Stomach (tissue), 9 donors: ENCODE results near the gene PCDHGA6. TPM values are rescaled to one million over a fixed set of nuclear protein-coding genes. Genes with fewer than 3 reads are reported as not detected.
"Not testable (repeated sequence)": the region's sequence is repeated elsewhere in the genome, so short reads cannot be mapped to it uniquely, and the experiment has no call there.

Experiments
- DNase-seq, 2 donors: peaks; one replicate each; pipeline versions ENCODE4 v3.0.0 to v3.0.0-alpha.2; 2013 to 2019
- H3K27ac ChIP-seq, 5 donors: fragments of 200-600 bp in 4 of 5; sonication (generic) in 4 of 5; one replicate each; pipeline ENCODE4 v1.5.1; 2013 to 2019; ENCODE audit warnings: mild to moderate bottlenecking in 1 of 5, moderate library complexity in 1 of 5
- H3K27me3 ChIP-seq, 3 donors: fragments of 200-600 bp; sonication (generic); one replicate each; pipeline ENCODE4 v1.5.1; 2017 to 2019; ENCODE audit warnings: mixed run types in 1 of 3
- H3K36me3 ChIP-seq, 4 donors: fragments of 200-600 bp; sonication (generic); 1 replicate in 3 of 4; 2 replicates in 1 of 4; pipeline ENCODE4 v1.5.1; 2016 to 2019
- H3K4me1 ChIP-seq, 4 donors: fragments of 200-600 bp; sonication (generic); one replicate each; pipeline ENCODE4 v1.5.1; 2016 to 2019
- H3K4me3 ChIP-seq, 4 donors: fragments of 200-600 bp; sonication (generic) in 3 of 4; one replicate each; pipeline ENCODE4 v1.5.1; 2016 to 2019; ENCODE audit warnings: mild to moderate bottlenecking in 1 of 4
- H3K9me3 ChIP-seq, 4 donors: fragments of 200-600 bp; sonication (generic); one replicate each; pipeline ENCODE4 v1.5.1; 2016 to 2019
- CTCF ChIP-seq, 7 experiments: fragments of 450-650 bp in 4 of 7; fragments of 200-600 bp in 3 of 7; sonication (generic) in 3 of 7; IDR thresholded peaks; one replicate each; pipeline ENCODE4 v1.5.1; 2016 to 2019; ENCODE audit warnings: antibody characterized with exemption in 7 of 7, control low read depth in 2 of 7, mild to moderate bottlenecking in 1 of 7
- EP300 ChIP-seq: sonication (generic); formaldehyde crosslinking; IDR thresholded peaks from one replicate; pipeline ENCODE4 v1.6.1; 2017; ENCODE audit warnings: antibody characterized with exemption
- POLR2A ChIP-seq, 4 donors: fragments of 450-650 bp; IDR thresholded peaks; one replicate each; pipeline ENCODE4 v1.6.1; 2016; ENCODE audit warnings: antibody characterized with exemption in 4 of 4, control low read depth in 2 of 4, mild to moderate bottlenecking in 1 of 4, moderate library complexity in 1 of 4
- POLR2AphosphoS5 ChIP-seq, 3 donors: sonication (generic); formaldehyde crosslinking; IDR thresholded peaks; one replicate each; pipeline ENCODE4 v1.6.1; 2016; ENCODE audit warnings: antibody characterized with exemption in 3 of 3
- WGBS, 5 donors: extraction: QIAGEN DNeasy Blood & Tissue Kit in 3 of 5; methylation state at CpG; one replicate each; pipeline versions ENCODE4 v1.1.5 to v1.1.7; 2013 to 2018; 5-methylcytosine and 5-hydroxymethylcytosine counted together
- intact Hi-C: fragments of 100-400 bp; cut with DNase I; formaldehyde crosslinking; loops from one replicate; pipeline ENCODE4 v1.15.1; 2023; ENCODE audit warnings: low total_unique reads
- polyA plus RNA-seq, 3 donors: library from polyadenylated mRNA; stranded (reverse); fragments of 200-250 nt; gene quantifications; one replicate each; pipeline ENCODE4 v1.2.3, GENCODE V29; 2013
- total RNA-seq, 5 donors: library from RNA; depleted of rRNA; stranded (reverse); fragments of >200 nt; gene quantifications; one replicate each; pipeline versions ENCODE4 v1.1.0 to v1.2.3, GENCODE V29; 2014 to 2016
- donor health status: healthy with polysubstance abuse.
- donor health status: Bipolar disorder and iron deficiency.
- donor health status: healthy.

PCDHGA6 gene
- total and polyA plus RNA-seq, 8 donors, result 0.06 to 4.4 (median 0.58) TPM; not detected in 1

- 25 to 39% (median 31%) methylated on average over 21 to 22 of the region's 22 CpGs for WGBS, 5 donors
- TF ChIP-seq CTCF (IDR thresholded peaks at IDR 0.05) (no peak), EP300 (no peak), POLR2A (IDR thresholded peaks at IDR 0.05) (no peak), POLR2AphosphoS5 (IDR thresholded peaks at IDR 0.05) (no peak)
- no peak overlapping the region for H3K27ac ChIP-seq
- peaks cover 54 to 99% (median 94%) of the 10 kb centered on the region in 4 donors for H3K9me3 ChIP-seq
- no peak for DNase-seq
- H3K4me1 ChIP-seq, result peaks cover 0 to 6% (median 0%) of the 10 kb centered on the region in 4 donors
- H3K27me3 ChIP-seq, result peaks cover 0 to 80% (median 37%) of the 10 kb centered on the region in 3 donors
- peaks cover 0 to 18% (median 0%) of the 10 kb centered on the region in 4 donors for H3K36me3 ChIP-seq
- intact Hi-C loops, result no loop called here
- peak overlapping the region in 2 of 4 donors; percentile 8 to 37 for H3K4me3 ChIP-seq
These were observed 29.7 kb downstream of the PCDHGA6 start for GRCh38 chr5:141403387-141403786.

- Histone ChIP-seq H3K4me3 (peak within 1 kb of the TSS; percentile 11 to 35 (median 20)), H3K27me3 (peaks cover 0 to 82% (median 44%) of the 10 kb centered on the region in 3 donors), H3K36me3 (peaks cover 0 to 13% (median 6%) of the 10 kb centered on the region in 4 donors), H3K9me3 (peaks cover 49 to 100% (median 95%) of the 10 kb centered on the region in 4 donors)
- DNase-seq, result peak in 1 of 2 donors; percentile 71
- intact Hi-C loops, H3K27ac ChIP-seq, H3K4me1 ChIP-seq: not testable (repeated sequence)
- peak in 3 of 7 experiments; percentile 23 to 30 (median 29) for TF ChIP-seq CTCF (IDR thresholded peaks at IDR 0.05)
- 9 to 14% (median 12%) methylated on average over 38 to 50 of the region's 51 CpGs for WGBS, 5 donors
These were observed 34.3 kb downstream of the PCDHGA6 start, which contains the start of gene PCDHGB6 for GRCh38 chr5:141407790-141408505. PCDHGB6 (plus strand) TSS chr5:141408021; CDS start chr5:141408203, 182 bp downstream.

- H3K27me3 ChIP-seq, result peaks cover 0 to 84% (median 37%) of the 10 kb centered on the region in 3 donors
- WGBS, 5 donors, result 22 to 36% (median 24%) methylated on average over 13 to 64 of the region's 64 CpGs
- TF ChIP-seq POLR2AphosphoS5 (IDR thresholded peaks at IDR 0.05) (no peak), EP300 (no peak), CTCF (IDR thresholded peaks at IDR 0.05) (no peak), POLR2A (IDR thresholded peaks at IDR 0.05) (no peak)
- H3K9me3 ChIP-seq, result peaks cover 52 to 100% (median 95%) of the 10 kb centered on the region in 4 donors
- H3K4me1 ChIP-seq, result peaks cover 0 to 10% (median 2%) of the 10 kb centered on the region in 4 donors
- intact Hi-C loops, result loop anchor here (10.0 kb wide), 1 partner anchor 115 kb away; no protein-coding TSS in a partner anchor
- no peak overlapping the region for H3K27ac ChIP-seq
- H3K36me3 ChIP-seq, result peaks cover 0 to 18% (median 8%) of the 10 kb centered on the region in 4 donors
- H3K4me3 ChIP-seq, result no peak overlapping the region
- no peak for DNase-seq
These were observed 36.1 kb downstream of the PCDHGA6 start for GRCh38 chr5:141409598-141410306.

- no peak for DNase-seq
- peaks cover 0 to 15% (median 2%) of the 10 kb centered on the region in 4 donors for H3K4me1 ChIP-seq
- peaks cover 0 to 79% (median 34%) of the 10 kb centered on the region in 3 donors for H3K27me3 ChIP-seq
- intact Hi-C loops, result loop anchor here (10.0 kb wide), 1 partner anchor 113 kb away; no protein-coding TSS in a partner anchor
- no peak overlapping the region for H3K4me3 ChIP-seq
- H3K27ac ChIP-seq, result no peak overlapping the region
- 47 to 64% (median 53%) methylated on average over 3 of the region's 3 CpGs for WGBS, 5 donors
- H3K36me3 ChIP-seq, result peaks cover 0 to 14% (median 8%) of the 10 kb centered on the region in 4 donors
- peaks cover 50 to 99% (median 91%) of the 10 kb centered on the region in 4 donors for H3K9me3 ChIP-seq
- TF ChIP-seq POLR2A (IDR thresholded peaks at IDR 0.05) (no peak), CTCF (IDR thresholded peaks at IDR 0.05) (no peak), EP300 (no peak), POLR2AphosphoS5 (IDR thresholded peaks at IDR 0.05) (no peak)
These were observed 37.9 kb downstream of the PCDHGA6 start for GRCh38 chr5:141411575-141411974.
